Activated CD8-positive, alpha-beta memory T cell treated with anti-CD3 and anti-CD28 coated beads for 24 hours (primary cell): ENCODE measurements around the gene PCED1B.

Experiments used
- DNase-seq: peaks from one replicate; pipeline ENCODE4 v3.0.0-alpha.2; 2020

The PCED1B gene

DNA sequence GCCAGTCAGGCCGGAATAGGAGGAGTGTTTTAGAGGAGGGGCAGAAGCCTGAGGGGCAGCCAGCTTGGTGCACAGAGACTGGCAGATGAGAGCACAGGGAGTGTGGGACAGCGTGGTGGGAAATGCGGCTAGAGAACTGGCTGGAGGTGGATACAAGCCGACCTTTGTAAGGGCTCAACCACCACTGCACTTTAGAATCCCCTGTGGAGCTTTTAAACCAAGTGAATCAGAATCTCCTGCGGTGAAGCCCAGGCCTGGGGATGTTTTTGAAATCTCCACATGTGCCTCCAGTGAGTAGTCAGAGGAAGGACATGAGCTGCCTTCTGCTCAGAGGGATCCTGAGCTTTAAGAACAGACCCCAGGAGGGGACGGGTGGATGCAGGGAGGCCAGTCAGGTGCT, 10.9 kb upstream of the PCED1B start:
- DNase-seq = no peak

DNA sequence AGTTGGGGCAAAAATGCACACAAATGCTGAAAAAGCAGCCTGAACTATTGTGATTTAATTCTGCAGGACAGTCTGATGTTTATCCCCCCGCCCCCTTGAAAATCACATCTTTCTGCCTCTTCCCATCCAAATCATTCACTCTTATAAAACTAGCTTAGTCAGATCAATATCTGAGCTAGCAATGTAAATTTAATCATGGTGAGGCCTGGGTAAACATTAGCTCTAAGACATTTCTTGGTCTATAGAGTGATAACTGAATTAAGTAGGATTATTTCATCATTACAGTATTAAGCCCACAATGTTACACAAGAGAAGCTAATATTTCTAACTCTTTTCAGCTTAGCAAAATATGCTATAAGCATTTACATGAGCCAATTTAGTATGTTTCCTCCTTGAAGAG, 9.1 kb upstream of the PCED1B start:
- DNase-seq = no peak

GRCh38 chr12:47071241-47071852, 8.1 kb upstream of the PCED1B start:
- DNase-seq = no peak

- DNase-seq = no peak
These were observed 5.5 kb upstream of the PCED1B start for GRCh38 chr12:47073951-47074350.

DNA sequence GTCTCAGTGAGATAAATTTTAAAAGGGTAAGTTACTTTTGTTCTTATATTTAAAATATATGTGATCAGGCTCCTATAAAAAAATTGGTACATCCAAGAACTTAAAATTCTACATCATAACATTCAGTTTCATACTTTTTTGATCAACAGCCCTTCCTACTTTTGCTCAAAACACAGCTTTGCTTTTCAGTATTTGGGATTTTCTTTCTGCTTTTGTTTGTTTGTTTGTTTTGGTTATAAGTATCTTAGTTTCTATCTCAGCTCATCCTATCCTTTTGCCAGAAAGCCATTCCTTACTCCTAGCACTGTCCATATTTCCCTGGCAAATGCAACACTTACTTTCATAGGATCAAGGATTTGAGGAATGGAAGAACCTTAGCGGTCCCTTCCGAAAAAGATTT, 4.7 kb upstream of the PCED1B start:
- no peak for DNase-seq

GRCh38 chr12:47075192-47076084, 4.0 kb upstream of the PCED1B start:
- no peak for DNase-seq

GRCh38 chr12:47077206-47078085, 2.0 kb upstream of the PCED1B start:
- no peak for DNase-seq

GRCh38 chr12:47078086-47078395, 1.4 kb upstream of the PCED1B start:
- no peak for DNase-seq

- DNase-seq = peak; percentile 74
These were observed 521 bp upstream of the PCED1B start for GRCh38 chr12:47078733-47079467.

- peak; percentile 81 for DNase-seq
These were observed 732 bp downstream of the PCED1B start for GRCh38 chr12:47079981-47080724.

- DNase-seq = peak; percentile 70
These were observed 1.5 kb downstream of the PCED1B start for GRCh38 chr12:47080725-47081502.

DNA sequence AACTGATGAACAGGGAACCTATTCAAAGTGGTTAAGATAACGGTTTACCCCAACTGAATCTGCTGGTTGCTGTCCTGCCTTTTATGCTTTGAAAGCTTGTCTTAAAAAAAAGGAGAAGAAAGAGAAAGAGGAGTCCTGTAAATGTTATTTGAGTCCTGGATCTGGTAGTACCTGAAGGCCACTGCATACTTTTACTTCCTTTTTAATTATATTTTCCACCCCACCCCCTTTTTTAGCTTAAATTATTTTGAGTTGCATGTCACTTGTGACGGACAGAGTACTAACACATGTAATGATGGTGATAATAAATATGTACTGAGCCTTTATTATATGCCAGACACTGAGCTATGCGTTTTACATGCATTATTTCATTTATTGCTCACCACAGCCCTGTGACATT, 2.9 kb downstream of the PCED1B start:
- DNase-seq = no peak

GRCh38 chr12:47082796-47083621, 3.6 kb downstream of the PCED1B start:
- no peak for DNase-seq

GRCh38 chr12:47084172-47084571, 4.8 kb downstream of the PCED1B start:
- DNase-seq = no peak

DNA sequence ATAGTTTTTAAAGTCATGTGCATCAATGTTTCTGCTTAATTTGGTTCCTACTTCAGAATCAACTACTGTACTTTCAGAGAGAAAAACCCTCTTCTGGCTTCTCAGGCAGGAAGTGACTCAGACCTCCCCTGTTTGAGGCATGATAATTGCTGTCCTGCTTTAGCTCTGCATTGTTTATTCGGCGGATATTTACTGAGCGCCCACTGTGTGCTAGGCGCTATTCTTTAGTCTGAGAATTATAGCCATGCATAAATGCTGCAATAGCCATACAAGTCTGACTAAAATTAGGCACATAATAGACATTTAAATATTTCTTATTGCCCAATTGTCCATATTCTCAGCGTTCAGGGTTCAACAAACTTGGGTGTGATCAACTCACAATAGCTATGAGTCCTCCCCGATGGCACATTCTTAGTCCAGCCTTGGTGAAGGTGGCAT, 6.4 kb downstream of the PCED1B start:
- no peak for DNase-seq

- DNase-seq = no peak
These were observed 7.8 kb downstream of the PCED1B start for GRCh38 chr12:47087088-47087688.

DNA sequence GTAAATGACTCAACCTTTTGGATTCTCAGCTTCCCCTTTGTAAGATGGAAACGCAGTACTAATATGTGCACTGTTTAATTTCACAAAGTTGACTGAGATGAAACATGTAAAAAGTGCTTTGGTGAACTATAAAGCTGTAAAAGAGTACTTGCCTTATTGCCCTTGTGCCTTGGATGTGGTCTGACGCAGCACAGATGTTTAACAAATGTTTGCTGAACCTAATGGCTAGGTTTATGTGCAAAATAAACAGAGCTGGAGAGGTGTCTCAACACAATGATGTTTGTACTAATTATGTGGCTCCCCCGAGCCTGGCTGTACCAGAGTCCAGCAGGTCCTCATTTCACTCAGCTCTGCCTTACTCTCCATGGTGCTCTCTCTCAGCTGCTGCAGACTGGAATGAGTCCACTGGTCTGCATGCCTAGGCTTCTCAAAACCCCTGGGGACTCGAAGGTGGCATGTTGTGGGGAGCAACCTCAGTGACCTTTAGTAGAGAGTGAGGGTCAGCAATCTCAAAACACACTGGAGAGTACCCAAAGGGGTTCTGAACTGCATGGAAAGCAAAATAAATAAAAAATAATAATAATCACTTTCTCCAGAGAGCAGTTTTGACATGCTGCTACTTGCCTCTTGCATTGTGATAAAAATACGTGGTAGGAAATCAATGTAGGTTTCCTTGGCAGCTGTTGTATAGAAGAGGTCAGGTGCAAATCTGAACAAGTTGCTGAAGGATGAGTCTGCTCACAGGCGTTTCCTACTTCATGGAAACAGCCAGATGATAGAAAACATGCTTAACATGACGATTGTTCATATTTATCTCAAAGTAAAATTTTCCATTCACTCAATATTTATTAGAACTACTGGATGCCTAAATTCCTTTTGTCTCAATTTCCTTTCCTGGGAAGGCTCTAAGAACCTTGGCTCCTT, 8.9 kb downstream of the PCED1B start:
- DNase-seq = no peak

- no peak for DNase-seq
These were observed 11.6 kb downstream of the PCED1B start for GRCh38 chr12:47091009-47091408.

DNA sequence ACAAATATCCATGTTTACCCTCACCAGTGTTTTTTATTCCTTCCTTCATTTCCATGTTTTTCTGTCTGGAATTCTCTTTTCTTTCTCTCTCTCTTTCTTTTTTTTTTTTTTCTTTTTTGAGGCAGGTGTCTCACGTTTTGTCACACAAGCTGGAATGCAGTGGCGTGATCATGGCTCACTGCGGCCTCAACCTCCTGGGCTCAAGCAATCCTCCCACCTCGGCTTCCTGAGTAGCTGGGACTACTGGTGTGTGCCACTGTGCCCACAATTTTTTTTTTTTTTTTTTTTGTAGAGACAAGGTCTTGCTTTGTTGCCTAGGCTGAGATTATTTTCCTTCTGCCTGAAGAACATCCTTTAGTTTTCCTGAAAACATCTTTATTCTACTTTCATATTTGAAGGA, 15.4 kb downstream of the PCED1B start:
- DNase-seq = no peak
